ENCODE data around the gene ATOH7.

Gene ATOH7

GRCh38 chr10:68271196-68271882 is 39.4 kb upstream of the ATOH7 start:
- ChIA-PET CTCF (no interaction called here), POLR2A (no interaction called here)
- no peak overlapping the region for H3K4me3 ChIP-seq (ENCODE audit: low read depth, low read length)
- TF ChIP-seq, protein P1, sequence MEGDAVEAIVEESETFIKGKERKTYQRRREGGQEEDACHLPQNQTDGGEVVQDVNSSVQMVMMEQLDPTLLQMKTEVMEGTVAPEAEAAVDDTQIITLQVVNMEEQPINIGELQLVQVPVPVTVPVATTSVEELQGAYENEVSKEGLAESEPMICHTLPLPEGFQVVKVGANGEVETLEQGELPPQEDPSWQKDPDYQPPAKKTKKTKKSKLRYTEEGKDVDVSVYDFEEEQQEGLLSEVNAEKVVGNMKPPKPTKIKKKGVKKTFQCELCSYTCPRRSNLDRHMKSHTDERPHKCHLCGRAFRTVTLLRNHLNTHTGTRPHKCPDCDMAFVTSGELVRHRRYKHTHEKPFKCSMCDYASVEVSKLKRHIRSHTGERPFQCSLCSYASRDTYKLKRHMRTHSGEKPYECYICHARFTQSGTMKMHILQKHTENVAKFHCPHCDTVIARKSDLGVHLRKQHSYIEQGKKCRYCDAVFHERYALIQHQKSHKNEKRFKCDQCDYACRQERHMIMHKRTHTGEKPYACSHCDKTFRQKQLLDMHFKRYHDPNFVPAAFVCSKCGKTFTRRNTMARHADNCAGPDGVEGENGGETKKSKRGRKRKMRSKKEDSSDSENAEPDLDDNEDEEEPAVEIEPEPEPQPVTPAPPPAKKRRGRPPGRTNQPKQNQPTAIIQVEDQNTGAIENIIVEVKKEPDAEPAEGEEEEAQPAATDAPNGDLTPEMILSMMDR (IDR thresholded peaks at IDR 0.05; ENCODE audit: insufficient read depth, low read length, missing control alignments) = no peak
- no peak for DNase-seq (ENCODE audit: low read depth, low spot score)

DNA sequence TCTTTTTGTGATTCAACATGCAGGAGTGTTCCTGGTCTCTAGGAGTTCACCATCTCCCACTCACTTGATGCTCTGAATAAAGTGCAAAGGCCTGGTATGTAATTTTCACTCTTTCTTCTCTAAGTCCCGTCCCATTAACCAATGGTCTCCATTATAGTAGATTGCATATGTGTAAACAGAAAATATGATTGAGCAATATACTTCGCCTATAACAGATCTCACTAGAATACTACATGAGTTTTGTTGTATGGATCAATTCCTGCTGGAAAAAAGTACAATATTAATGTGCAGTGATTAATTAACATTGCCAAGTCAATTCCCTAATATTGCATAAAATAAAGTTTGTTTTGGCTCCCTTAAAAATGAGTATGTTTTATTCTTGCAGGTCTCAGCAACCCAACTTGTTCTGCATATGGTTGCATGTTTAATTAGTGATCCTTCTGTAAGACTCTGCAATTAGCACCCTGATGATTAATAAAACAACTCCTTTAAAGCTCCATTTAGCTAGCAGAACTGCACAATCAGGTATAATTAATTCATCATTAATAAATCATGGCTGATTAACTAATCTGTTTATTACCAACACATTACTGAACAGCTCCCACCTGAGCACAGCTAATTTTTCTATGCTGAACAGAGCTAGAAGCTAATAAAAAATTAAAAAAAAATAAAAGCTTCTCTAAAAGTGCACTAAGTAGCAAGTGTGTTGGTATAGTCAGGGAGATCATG is 37.8 kb upstream of the ATOH7 start:
- no peak for DNase-seq (ENCODE audit: low read depth, low spot score)
- H3K4me3 ChIP-seq (ENCODE audit: low read depth, low read length) = no peak overlapping the region
- TF ChIP-seq, protein P1 (IDR thresholded peaks at IDR 0.05; ENCODE audit: insufficient read depth, low read length, missing control alignments) = no peak
- CTCF ChIA-PET = no interaction called here
- POLR2A ChIA-PET = no interaction called here

DNA sequence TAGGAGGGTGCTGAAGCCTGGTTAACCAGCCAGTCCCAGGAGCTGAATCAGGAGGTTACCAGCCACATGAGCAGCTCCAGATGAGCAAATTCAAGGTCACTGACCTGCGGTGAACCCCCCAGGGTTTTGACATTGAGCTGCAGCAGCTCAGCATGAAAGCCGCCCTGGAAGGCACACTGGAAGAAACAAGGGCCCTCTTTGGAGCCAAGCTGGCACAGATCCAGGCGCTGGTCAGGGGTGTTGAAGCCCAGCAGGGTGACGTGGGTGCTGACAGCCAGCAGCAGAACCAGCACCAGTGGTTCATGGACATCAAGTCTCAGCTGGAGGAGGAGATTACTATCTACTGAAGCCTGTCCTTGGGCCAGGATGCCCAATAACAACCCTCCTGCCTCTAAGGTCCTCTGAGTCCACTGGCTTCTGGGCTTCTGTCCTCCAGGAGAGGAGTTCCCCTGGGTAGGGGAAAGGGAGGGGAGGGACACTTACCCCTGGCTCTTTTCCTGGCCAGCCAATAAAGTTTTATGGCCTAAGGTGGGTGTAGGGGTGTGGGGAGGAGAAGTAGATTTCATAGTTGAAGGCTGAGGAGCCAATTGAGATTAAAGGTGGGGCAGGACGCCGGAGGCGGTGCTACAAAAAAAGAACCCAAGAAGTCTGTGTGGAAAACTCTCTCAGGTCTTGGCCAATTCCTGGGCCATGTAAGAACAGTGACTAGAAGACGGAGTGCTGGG is 29.4 kb upstream of the ATOH7 start:
- H3K4me3 ChIP-seq (ENCODE audit: low read depth, low read length) = no peak overlapping the region
- POLR2A ChIA-PET = no interaction called here
- TF ChIP-seq, protein P1 (IDR thresholded peaks at IDR 0.05; ENCODE audit: insufficient read depth, low read length, missing control alignments) = no peak
- CTCF ChIA-PET = interaction anchor here (0.7 kb wide), 1 partner anchor 40 kb away, joined by 3 read pairs; no protein-coding TSS in a partner anchor
- DNase-seq (ENCODE audit: low read depth, low spot score) = no peak

GRCh38 chr10:68253346-68253745 is 21.4 kb upstream of the ATOH7 start:
- DNase-seq (ENCODE audit: low read depth, low spot score) = no peak
- TF ChIP-seq, protein P1 (IDR thresholded peaks at IDR 0.05; ENCODE audit: insufficient read depth, low read length, missing control alignments) = no peak
- ChIA-PET POLR2A (interaction anchor here (0.8 kb wide), 1 partner anchor 79 kb away, joined by 3 read pairs; the partner anchor contains the start of gene HNRNPH3), CTCF (interaction anchor here (0.8 to 2.0 kb wide), 2 partner anchors 40 to 48 kb away, joined by 3 to 6 read pairs; no protein-coding TSS in a partner anchor)
- H3K4me3 ChIP-seq (ENCODE audit: low read depth, low read length) = no peak overlapping the region

DNA sequence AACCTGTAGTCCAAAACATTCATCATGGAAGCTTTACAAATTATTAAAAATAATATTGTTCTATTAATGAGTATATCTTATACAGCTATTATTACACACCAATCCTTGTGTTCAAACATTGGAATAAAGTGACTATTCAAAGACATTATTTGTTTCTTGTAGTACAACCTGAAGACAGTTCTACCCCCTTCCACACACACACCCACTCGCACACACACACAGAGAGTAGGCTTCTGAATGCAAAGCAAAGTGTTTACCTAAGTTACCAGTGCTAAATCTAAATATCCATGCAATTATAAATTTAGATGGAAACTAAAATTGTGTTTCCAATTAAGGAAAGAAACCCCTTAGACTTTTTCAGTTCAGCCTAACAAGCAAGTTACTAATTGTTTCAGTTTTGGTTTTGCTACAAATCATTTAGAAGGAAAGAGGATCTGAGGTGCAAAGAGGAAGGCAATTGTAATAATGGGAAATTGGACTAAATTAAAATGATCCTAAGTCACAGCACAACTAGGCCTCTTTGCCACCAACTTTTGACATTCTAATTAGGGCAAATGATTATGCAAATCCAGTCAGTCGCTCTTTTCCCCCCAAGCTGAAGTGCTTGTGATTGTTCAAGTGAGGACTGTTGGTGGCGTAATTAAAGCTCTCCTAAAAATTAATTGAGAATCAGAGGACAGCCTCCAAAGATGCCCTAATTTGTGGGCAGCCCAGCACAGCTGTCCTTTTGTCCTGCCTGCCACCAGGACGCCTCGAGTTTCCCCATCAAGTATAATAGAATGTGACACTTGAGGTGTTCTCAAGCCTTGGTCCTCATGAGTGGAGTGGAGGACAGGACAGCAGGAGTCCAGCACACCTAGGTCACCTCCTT is 19.9 kb upstream of the ATOH7 start:
- POLR2A ChIA-PET = no interaction called here
- H3K4me3 ChIP-seq (ENCODE audit: low read depth, low read length) = no peak overlapping the region
- TF ChIP-seq, protein P1 (IDR thresholded peaks at IDR 0.05; ENCODE audit: insufficient read depth, low read length, missing control alignments) = no peak
- no peak for DNase-seq (ENCODE audit: low read depth, low spot score)
- CTCF ChIA-PET = interaction anchor here (1.3 kb wide), 1 partner anchor 39 kb away, joined by 5 read pairs; no protein-coding TSS in a partner anchor

Data from AG04449 (cell line).